ENCODE results near the gene ECHS1. TPM values are rescaled to one million over a fixed set of nuclear protein-coding genes. Genes with fewer than 3 reads are reported as not detected.
"Not testable (repeated sequence)": the region's sequence is repeated elsewhere in the genome, so short reads cannot be mapped to it uniquely, and the experiment has no call there.

ECHS1 gene
- total RNA-seq, 1 donor = 56.1 TPM

- Histone ChIP-seq H3K4me2 (ENCODE audit: insufficient read depth, low read length) (no peak overlapping the region), H3K27ac (ENCODE audit: low read depth, low read length) (no peak overlapping the region), H3K9me3 (ENCODE audit: low read depth, low read length) (no peaks in the 10 kb centered on the region), H3K79me2 (ENCODE audit: insufficient read depth, low read length) (peaks cover 17% of the 10 kb centered on the region), H2AFZ (ENCODE audit: low read length) (no peak overlapping the region), H3K36me3 (ENCODE audit: insufficient read depth, low read length) (peaks cover 4% of the 10 kb centered on the region), H3K4me1 (ENCODE audit: insufficient read depth, low read length) (peaks cover 4% of the 10 kb centered on the region), H4K20me1 (ENCODE audit: insufficient read depth, low read length) (peaks cover 2% of the 10 kb centered on the region), H3K27me3 (ENCODE audit: insufficient read depth, low read length) (no peaks in the 10 kb centered on the region), H3K4me3 (ENCODE audit: insufficient read depth, low read length) (no peak overlapping the region)
- no peak for DNase-seq (ENCODE audit: insufficient read length, low spot score, missing footprints)
- no peak for TF ChIP-seq CTCF (IDR thresholded peaks at IDR 0.05; ENCODE audit: extremely low read depth, low read depth, low read length)
These were observed 17.6 kb upstream of the ECHS1 start for GRCh38 chr10:133390597-133391248.

- no peak for TF ChIP-seq CTCF (IDR thresholded peaks at IDR 0.05; ENCODE audit: extremely low read depth, low read depth, low read length)
- Histone ChIP-seq H3K27me3 (ENCODE audit: insufficient read depth, low read length) (no peaks in the 10 kb centered on the region), H3K36me3 (ENCODE audit: insufficient read depth, low read length) (no peaks in the 10 kb centered on the region), H2AFZ (ENCODE audit: low read length) (no peak overlapping the region), H3K27ac (ENCODE audit: low read depth, low read length) (no peak overlapping the region), H3K4me2 (ENCODE audit: insufficient read depth, low read length) (no peak overlapping the region), H3K4me3 (ENCODE audit: insufficient read depth, low read length) (no peak overlapping the region), H3K9me3 (ENCODE audit: low read depth, low read length) (no peaks in the 10 kb centered on the region), H3K4me1 (ENCODE audit: insufficient read depth, low read length) (peaks cover 4% of the 10 kb centered on the region), H3K79me2 (ENCODE audit: insufficient read depth, low read length) (peaks cover 2% of the 10 kb centered on the region), H4K20me1 (ENCODE audit: insufficient read depth, low read length) (no peaks in the 10 kb centered on the region)
- DNase-seq (ENCODE audit: insufficient read length, low spot score, missing footprints) = no peak
These were observed 16.0 kb upstream of the ECHS1 start for GRCh38 chr10:133388973-133389818.

- no peaks in the 10 kb centered on the region for H3K36me3 ChIP-seq (ENCODE audit: insufficient read depth, low read length)
- no peaks in the 10 kb centered on the region for H4K20me1 ChIP-seq (ENCODE audit: insufficient read depth, low read length)
- H3K4me2 ChIP-seq (ENCODE audit: insufficient read depth, low read length) = no peak overlapping the region
- H3K27ac ChIP-seq (ENCODE audit: low read depth, low read length) = no peak overlapping the region
- no peaks in the 10 kb centered on the region for H3K9me3 ChIP-seq (ENCODE audit: low read depth, low read length)
- no peak overlapping the region for H3K4me3 ChIP-seq (ENCODE audit: insufficient read depth, low read length)
- H2AFZ ChIP-seq (ENCODE audit: low read length) = no peak overlapping the region
- H3K79me2 ChIP-seq (ENCODE audit: insufficient read depth, low read length) = no peaks in the 10 kb centered on the region
- no peak for TF ChIP-seq CTCF (IDR thresholded peaks at IDR 0.05; ENCODE audit: extremely low read depth, low read depth, low read length)
- H3K4me1 ChIP-seq (ENCODE audit: insufficient read depth, low read length) = peaks cover under 1% of the 10 kb centered on the region
- H3K27me3 ChIP-seq (ENCODE audit: insufficient read depth, low read length) = no peaks in the 10 kb centered on the region
- DNase-seq (ENCODE audit: insufficient read length, low spot score, missing footprints) = no peak
These were observed 15.2 kb upstream of the ECHS1 start for GRCh38 chr10:133388236-133388972.

GRCh38 chr10:133386951-133387350, 13.8 kb upstream of the ECHS1 start:
- not testable (repeated sequence) for H3K27ac ChIP-seq (ENCODE audit: low read depth, low read length); H3K9me3 ChIP-seq (ENCODE audit: low read depth, low read length); H3K4me3 ChIP-seq (ENCODE audit: insufficient read depth, low read length); H2AFZ ChIP-seq (ENCODE audit: low read length); H3K4me2 ChIP-seq (ENCODE audit: insufficient read depth, low read length); H4K20me1 ChIP-seq (ENCODE audit: insufficient read depth, low read length); DNase-seq (ENCODE audit: insufficient read length, low spot score, missing footprints); H3K4me1 ChIP-seq (ENCODE audit: insufficient read depth, low read length); H3K27me3 ChIP-seq (ENCODE audit: insufficient read depth, low read length); H3K79me2 ChIP-seq (ENCODE audit: insufficient read depth, low read length); H3K36me3 ChIP-seq (ENCODE audit: insufficient read depth, low read length)
